CD14-positive monocyte (primary cell): ENCODE data around the gene IL31RA. TPM values are rescaled to one million over a fixed set of nuclear protein-coding genes. Genes with fewer than 3 reads are reported as not detected.

ENCODE experiments used
- DNase-seq, 3 donors: peaks; one replicate each; pipeline ENCODE4 v3.0.0-alpha.2; 2011 to 2022
- H2AFZ ChIP-seq: 2 replicates; pipeline ENCODE4 v1.6.0; 2012; ENCODE audit warnings: mild to moderate bottlenecking, low read depth, low read length, inconsistent platforms; ENCODE audit not compliant: insufficient read depth, poor library complexity, severe bottlenecking
- H3K27ac ChIP-seq, 2 donors: 1 replicate in 1 of 2; 2 replicates in 1 of 2; pipeline ENCODE4 v1.5.1; 2012 to 2013; ENCODE audit warnings: low read length in 2 of 2, control low read depth in 1 of 2, inconsistent platforms in 1 of 2, low read depth in 1 of 2, mild to moderate bottlenecking in 1 of 2
- H3K27me3 ChIP-seq, 2 donors: one replicate each; pipeline versions ENCODE4 v1.6.0 to v1.6.1; 2011 to 2013; ENCODE audit warnings: low read length in 2 of 2; ENCODE audit not compliant: control insufficient read depth in 2 of 2, insufficient read depth in 2 of 2
- H3K36me3 ChIP-seq, 2 donors: replicated peaks in 1 of 2; 1 replicate in 1 of 2; 2 replicates in 1 of 2; pipeline versions ENCODE4 v1.5.1 to v1.6.1; 2012 to 2013; ENCODE audit warnings: low read length in 2 of 2, control low read depth in 1 of 2, inconsistent platforms in 1 of 2, mild to moderate bottlenecking in 1 of 2; ENCODE audit not compliant: insufficient read depth in 2 of 2, control insufficient read depth in 1 of 2
- H3K4me1 ChIP-seq, 2 donors: 1 replicate in 1 of 2; 2 replicates in 1 of 2; pipeline versions ENCODE4 v1.5.1 to v1.6.1; 2012 to 2013; ENCODE audit warnings: low read length in 2 of 2, control low read depth in 1 of 2, inconsistent platforms in 1 of 2, mild to moderate bottlenecking in 1 of 2, moderate library complexity in 1 of 2; ENCODE audit not compliant: insufficient read depth in 2 of 2, control insufficient read depth in 1 of 2
- H3K4me2 ChIP-seq: replicated peaks from 2 replicates; pipeline ENCODE3; 2012; ENCODE audit warnings: low read length, moderate library complexity, mild to moderate bottlenecking; ENCODE audit not compliant: poor library complexity, severe bottlenecking; ENCODE audit errors: extremely low read depth
- H3K4me3 ChIP-seq, 3 experiments: fragments of 200-600 bp in 1 of 3; sonication (generic) in 1 of 3; replicated peaks in 1 of 3; 1 replicate in 2 of 3; 2 replicates in 1 of 3; pipeline ENCODE4 v1.5.1; 2011 to 2013; ENCODE audit warnings: low read length in 3 of 3, mild to moderate bottlenecking in 3 of 3, control low read depth in 2 of 3, low read depth in 2 of 3, inconsistent platforms in 1 of 3, moderate library complexity in 1 of 3
- H3K79me2 ChIP-seq: 2 replicates; pipeline ENCODE4 v1.6.0; 2012; ENCODE audit warnings: mild to moderate bottlenecking, control low read depth, inconsistent platforms, low read length, moderate library complexity; ENCODE audit not compliant: insufficient read depth
- H3K9ac ChIP-seq: 2 replicates; pipeline ENCODE4 v1.6.0; 2017; ENCODE audit warnings: low read length, mild to moderate bottlenecking; ENCODE audit not compliant: insufficient read depth, poor library complexity, severe bottlenecking
- H3K9me3 ChIP-seq, 2 donors: replicated peaks in 1 of 2; 1 replicate in 1 of 2; 2 replicates in 1 of 2; pipeline versions ENCODE4 v1.5.1 to v1.6.1; 2012 to 2013; ENCODE audit warnings: low read length in 2 of 2, control low read depth in 1 of 2; ENCODE audit not compliant: control insufficient read depth in 1 of 2, insufficient read depth in 1 of 2
- H4K20me1 ChIP-seq: 2 replicates; pipeline ENCODE4 v1.6.0; 2012; ENCODE audit warnings: mild to moderate bottlenecking, low read length, control low read depth, moderate library complexity; ENCODE audit not compliant: insufficient read depth
- H3K27ac Mint-ChIP-seq, 7 donors: one replicate each; pipeline ENCODE4 v1.8.0; 2020; ENCODE audit warnings: mild to moderate bottlenecking in 7 of 7, mixed read lengths in 7 of 7, moderate library complexity in 6 of 7, inconsistent platforms in 2 of 7
- H3K27me3 Mint-ChIP-seq, 3 donors: one replicate each; pipeline ENCODE4 v1.8.0; 2021 to 2022; ENCODE audit warnings: low read depth in 3 of 3, mild to moderate bottlenecking in 3 of 3, mixed read lengths in 3 of 3, moderate library complexity in 3 of 3, inconsistent platforms in 1 of 3
- H3K36me3 Mint-ChIP-seq, 2 donors: one replicate each; pipeline ENCODE4 v1.8.0; 2020; ENCODE audit warnings: mixed read lengths in 2 of 2, inconsistent platforms in 1 of 2, mild to moderate bottlenecking in 1 of 2
- H3K4me1 Mint-ChIP-seq: one replicate; pipeline ENCODE4 v1.8.0; 2020; ENCODE audit warnings: mild to moderate bottlenecking, mixed read lengths
- H3K4me3 Mint-ChIP-seq, 2 donors: one replicate each; pipeline ENCODE4 v1.8.0; 2020; ENCODE audit warnings: mild to moderate bottlenecking in 2 of 2, mixed read lengths in 2 of 2, moderate library complexity in 1 of 2
- H3K9me3 Mint-ChIP-seq, 7 donors: one replicate each; pipeline ENCODE4 v1.8.0; 2020 to 2022; ENCODE audit warnings: mixed read lengths in 7 of 7, mild to moderate bottlenecking in 6 of 7, moderate library complexity in 6 of 7, inconsistent platforms in 2 of 7
- WGBS: methylation state at CpG from one replicate; pipeline ENCODE4 v1.1.5; 2013; ENCODE audit warnings: missing lambda C conversion rate; ENCODE audit not compliant: insufficient coverage; 5-methylcytosine and 5-hydroxymethylcytosine counted together
- intact Hi-C, 2 donors: fragments of 100-400 bp; cut with micrococcal nuclease; formaldehyde crosslinking; loops; one replicate each; pipeline versions ENCODE4 v1.15.0 to v1.15.1; 2023
- polyA plus RNA-seq, 3 donors: library from polyadenylated mRNA; depleted of rRNA in 1 of 3; unstranded in 2 of 3; stranded (reverse) in 1 of 3; fragments of 300-500 nt in 2 of 3; fragments of >200 nt in 1 of 3; fragmentation: Illumina TruSeq in 2 of 3; gene quantifications; 1 replicate in 2 of 3; 2 replicates in 1 of 3; pipeline ENCODE4 v1.2.3, GENCODE V29; 2012 to 2021
- TF ChIP-seq, protein P1 (sequence below): fragments of 200-600 bp; IDR thresholded peaks from one replicate; pipeline ENCODE4 v1.8.0; 2022; ENCODE audit warnings: antibody characterized with exemption, mild to moderate bottlenecking

The IL31RA gene
- polyA plus RNA-seq, 3 donors = 0.52 to 1.8 (median 1.3) TPM

DNA sequence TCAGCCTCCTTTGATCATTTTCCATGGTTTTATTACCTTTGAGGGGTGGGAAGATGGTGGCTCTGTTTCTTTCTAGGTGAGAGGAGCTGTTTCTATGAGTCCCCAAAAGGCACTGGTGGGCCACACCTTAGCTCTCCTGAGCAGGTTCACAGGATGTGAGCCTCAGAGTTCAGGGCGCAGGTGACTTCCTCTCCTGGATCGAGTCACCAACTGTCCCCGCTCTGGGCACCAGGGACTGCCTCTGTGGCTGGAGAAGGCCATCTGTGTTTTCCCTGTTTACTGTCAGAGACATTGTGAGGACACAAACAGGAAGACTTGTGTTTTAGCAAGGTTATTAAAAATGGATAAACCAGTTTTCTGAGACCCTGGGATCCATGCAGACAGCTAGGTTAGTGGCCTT, 68.5 kb downstream of the IL31RA start:
- peaks cover 21 to 26% of the 10 kb centered on the region in 2 donors for H3K4me1 ChIP-seq
- Mint-ChIP-seq H3K4me3 (peak overlapping the region in 1 of 2 donors; percentile 68), H3K4me1 (peaks cover 31% of the 10 kb centered on the region), H3K9me3 (no peaks in the 10 kb centered on the region), H3K36me3 (peaks cover 17 to 41% of the 10 kb centered on the region in 2 donors), H3K27ac (peak overlapping the region in 4 of 7 donors; percentile 21 to 59 (median 48)), H3K27me3 (peaks cover 0 to 4% (median 2%) of the 10 kb centered on the region in 3 donors)
- WGBS = 37% methylated on average over 3 of the region's 3 CpGs
- DNase-seq = no peak
- intact Hi-C loops = no loop called here
- H3K79me2 ChIP-seq = no peaks in the 10 kb centered on the region
- no peak overlapping the region for H3K4me2 ChIP-seq
- H2AFZ ChIP-seq = peak overlapping the region; percentile 15
- TF ChIP-seq, protein P1, sequence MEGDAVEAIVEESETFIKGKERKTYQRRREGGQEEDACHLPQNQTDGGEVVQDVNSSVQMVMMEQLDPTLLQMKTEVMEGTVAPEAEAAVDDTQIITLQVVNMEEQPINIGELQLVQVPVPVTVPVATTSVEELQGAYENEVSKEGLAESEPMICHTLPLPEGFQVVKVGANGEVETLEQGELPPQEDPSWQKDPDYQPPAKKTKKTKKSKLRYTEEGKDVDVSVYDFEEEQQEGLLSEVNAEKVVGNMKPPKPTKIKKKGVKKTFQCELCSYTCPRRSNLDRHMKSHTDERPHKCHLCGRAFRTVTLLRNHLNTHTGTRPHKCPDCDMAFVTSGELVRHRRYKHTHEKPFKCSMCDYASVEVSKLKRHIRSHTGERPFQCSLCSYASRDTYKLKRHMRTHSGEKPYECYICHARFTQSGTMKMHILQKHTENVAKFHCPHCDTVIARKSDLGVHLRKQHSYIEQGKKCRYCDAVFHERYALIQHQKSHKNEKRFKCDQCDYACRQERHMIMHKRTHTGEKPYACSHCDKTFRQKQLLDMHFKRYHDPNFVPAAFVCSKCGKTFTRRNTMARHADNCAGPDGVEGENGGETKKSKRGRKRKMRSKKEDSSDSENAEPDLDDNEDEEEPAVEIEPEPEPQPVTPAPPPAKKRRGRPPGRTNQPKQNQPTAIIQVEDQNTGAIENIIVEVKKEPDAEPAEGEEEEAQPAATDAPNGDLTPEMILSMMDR = no peak
- peaks cover under 1 to 32% of the 10 kb centered on the region in 2 donors for H3K36me3 ChIP-seq
- H3K27ac ChIP-seq = no peak overlapping the region
- no peaks in the 10 kb centered on the region for H4K20me1 ChIP-seq
- no peak overlapping the region for H3K9ac ChIP-seq
- no peaks in the 10 kb centered on the region for H3K27me3 ChIP-seq
- no peaks in the 10 kb centered on the region for H3K9me3 ChIP-seq
- no peak overlapping the region for H3K4me3 ChIP-seq

DNA sequence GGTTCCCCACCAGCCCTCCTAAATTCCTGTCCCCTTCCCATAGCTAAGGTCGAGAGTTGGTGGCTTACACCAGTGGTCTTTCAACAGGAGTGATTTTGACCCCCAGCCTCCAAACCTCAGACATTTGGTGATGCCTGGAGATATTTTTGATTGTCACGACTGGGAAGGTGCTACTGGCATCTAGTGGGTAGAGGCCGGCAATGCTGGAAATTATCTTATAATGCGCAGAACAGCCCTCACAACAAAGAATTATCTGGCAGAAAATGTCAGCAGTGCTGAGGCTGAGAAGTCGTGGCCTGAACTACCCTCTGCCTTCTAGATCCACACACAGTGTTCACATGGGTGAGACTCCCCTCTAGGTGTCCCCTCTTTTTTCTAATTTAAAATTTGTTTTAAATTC, 69.6 kb downstream of the IL31RA start:
- H3K9me3 ChIP-seq = no peaks in the 10 kb centered on the region
- peaks cover 11 to 33% of the 10 kb centered on the region in 2 donors for H3K36me3 Mint-ChIP-seq
- H3K4me1 Mint-ChIP-seq = peaks cover 31% of the 10 kb centered on the region
- peaks cover 21 to 26% of the 10 kb centered on the region in 2 donors for H3K4me1 ChIP-seq
- H4K20me1 ChIP-seq = no peaks in the 10 kb centered on the region
- H3K79me2 ChIP-seq = no peaks in the 10 kb centered on the region
- no peak overlapping the region for H3K27ac ChIP-seq
- WGBS = 60% methylated on average over 1 of the region's 5 CpGs
- no peak for DNase-seq
- TF ChIP-seq, protein P1 = peak; percentile 31
- H3K4me3 Mint-ChIP-seq = no peak overlapping the region
- peaks cover 0 to 4% (median 2%) of the 10 kb centered on the region in 3 donors for H3K27me3 Mint-ChIP-seq
- intact Hi-C loops = no loop called here
- peaks cover 0 to 21% of the 10 kb centered on the region in 2 donors for H3K36me3 ChIP-seq
- H3K9ac ChIP-seq = no peak overlapping the region
- H3K4me2 ChIP-seq = no peak overlapping the region
- no peak overlapping the region for H3K4me3 ChIP-seq
- H3K9me3 Mint-ChIP-seq = no peaks in the 10 kb centered on the region
- H2AFZ ChIP-seq = no peak overlapping the region
- H3K27ac Mint-ChIP-seq = peak overlapping the region in 1 of 7 donors; percentile 59
- no peaks in the 10 kb centered on the region for H3K27me3 ChIP-seq
